Esophagus muscularis mucosa (tissue), 3 donors: ENCODE data around the gene RBM17.

Experiments
- CTCF ChIP-seq, 3 experiments: fragments of 200-600 bp in 2 of 3; fragments of 450-650 bp in 1 of 3; sonication (generic) in 2 of 3; IDR thresholded peaks; one replicate each; pipeline ENCODE4 v1.5.1; 2017 to 2019; ENCODE audit warnings: antibody characterized with exemption in 3 of 3, mild to moderate bottlenecking in 2 of 3, moderate library complexity in 1 of 3
- POLR2A ChIP-seq: fragments of 450-650 bp; IDR thresholded peaks from one replicate; pipeline ENCODE4 v1.6.1; 2017; ENCODE audit warnings: antibody characterized with exemption, moderate library complexity, mild to moderate bottlenecking, low read depth
- POLR2AphosphoS5 ChIP-seq, 2 donors: sonication (generic); formaldehyde crosslinking; IDR thresholded peaks; one replicate each; pipeline ENCODE4 v1.6.1; 2017; ENCODE audit warnings: antibody characterized with exemption in 2 of 2

GRCh38 chr10:6040205-6040604 is 48.6 kb upstream of the RBM17 start:
- TF ChIP-seq CTCF (IDR thresholded peaks at IDR 0.05) (no peak), POLR2A (no peak), POLR2AphosphoS5 (IDR thresholded peaks at IDR 0.05) (no peak)
